Activated CD4-positive, alpha-beta T cell treated with anti-CD3 and anti-CD28 coated beads, Interleukin-2, Interleukin-6, amounts not matched to agents 100 ng/mL and 50 ng/mL, durations not matched to agents 16 hours and 8 hours (primary cell): ENCODE results near the gene RPAP2.
A peak's percentile ranks its signal among the peaks of the same experiment; 100 is the strongest.
"Not testable (repeated sequence)": the region's sequence is repeated elsewhere in the genome, so short reads cannot be mapped to it uniquely, and the experiment has no call there.

Experiments used
- DNase-seq: peaks from one replicate; pipeline ENCODE4 v3.0.0-alpha.2; 2020

RPAP2 gene

GRCh38 chr1:92298573-92299476 is at the start of gene RPAP2, which contains the start of gene GLMN:
TSS of gene RPAP2 (plus strand) at chr1:92299059. CDS start at chr1:92299074, 15 bp downstream.
TSS of gene GLMN (minus strand) at chr1:92298987. CDS start at chr1:92297999, 988 bp downstream.
- peak; percentile 86 for DNase-seq

GRCh38 chr1:92254714-92255113 is 44.1 kb upstream of the RPAP2 start:
- not testable (repeated sequence) for DNase-seq

- no peak for DNase-seq
Measured at GRCh38 chr1:92259350-92259749, 39.5 kb upstream of the RPAP2 start.

- DNase-seq, result no peak
Measured at GRCh38 chr1:92262516-92262915, 36.3 kb upstream of the RPAP2 start.

GRCh38 chr1:92273039-92273438 is 25.8 kb upstream of the RPAP2 start:
- DNase-seq, result no peak

- no peak for DNase-seq
Measured at GRCh38 chr1:92274939-92275338, 23.9 kb upstream of the RPAP2 start.

- DNase-seq, result no peak
Measured at GRCh38 chr1:92276082-92276481, 22.8 kb upstream of the RPAP2 start.

- DNase-seq, result no peak
Measured at GRCh38 chr1:92277105-92277723, 21.6 kb upstream of the RPAP2 start.

GRCh38 chr1:92279781-92280180 is 19.1 kb upstream of the RPAP2 start:
- DNase-seq, result not testable (repeated sequence)

GRCh38 chr1:92281411-92281810 is 17.4 kb upstream of the RPAP2 start:
- not testable (repeated sequence) for DNase-seq

- DNase-seq, result peak; percentile 32
Measured at GRCh38 chr1:92291372-92291999, 7.4 kb upstream of the RPAP2 start.

- no peak for DNase-seq
Measured at GRCh38 chr1:92298213-92298572, 666 bp upstream of the RPAP2 start.

GRCh38 chr1:92299477-92300150 is 755 bp downstream of the RPAP2 start:
- peak; percentile 10 for DNase-seq

- no peak for DNase-seq
Measured at GRCh38 chr1:92301021-92301420, 2.2 kb downstream of the RPAP2 start.

- DNase-seq, result no peak
Measured at GRCh38 chr1:92306020-92306419, 7.2 kb downstream of the RPAP2 start.

- DNase-seq, result no peak
Measured at GRCh38 chr1:92307980-92308379, 9.1 kb downstream of the RPAP2 start.

- peak; percentile 35 for DNase-seq
Measured at GRCh38 chr1:92310185-92310597, 11.3 kb downstream of the RPAP2 start.

GRCh38 chr1:92314024-92314423 is 15.2 kb downstream of the RPAP2 start:
- peak; percentile 46 for DNase-seq

GRCh38 chr1:92315766-92316599 is 17.1 kb downstream of the RPAP2 start:
- DNase-seq, result peak; percentile 58

- DNase-seq, result peak; percentile 38
Measured at GRCh38 chr1:92317836-92318493, 19.1 kb downstream of the RPAP2 start.
